Measurements from ENCODE around the gene PFN3.

- TF ChIP-seq CTCF (IDR thresholded peaks at IDR 0.05; ENCODE audit: borderline replicate concordance, extremely low read depth, low read length, poor library complexity, severe bottlenecking) (no peak), EZH2 (IDR thresholded peaks at IDR 0.05; ENCODE audit: borderline replicate concordance, low read depth, low read length, severe bottlenecking) (no peak)
These were observed 41.8 kb upstream of the PFN3 start for GRCh38 chr5:177442066-177442826.
